Endothelial cell of umbilical vein (primary cell): ENCODE measurements around the gene C2CD4B. TPM values are rescaled to one million over a fixed set of nuclear protein-coding genes. Genes with fewer than 3 reads are reported as not detected.

Experiments
- BruUV-seq: library from RNA; stranded (reverse); fragments of 400-500 nt; replicated peaks from 2 replicates; lab custom pipeline; 2021; lab: Mats Ljungman, UMichigan
- CTCF ChIA-PET: fragments of 300-600, 350-600 bp; sonication (Branson Sonifier 250); formaldehyde crosslinking; loops from one replicate; lab custom pipeline; 2021; ENCODE audit warnings: antibody characterized with exemption, inconsistent platforms; lab: Charles Lee
- POLR2A ChIA-PET: fragments of 300-600, 350-600 bp; sonication (Branson Sonifier 250); formaldehyde crosslinking; loops from one replicate; lab custom pipeline; 2021; ENCODE audit warnings: antibody characterized with exemption, inconsistent platforms; lab: Charles Lee
- DNase-seq: peaks from one replicate; pipeline ENCODE4 v3.0.0-alpha.2; 2011; ENCODE audit warnings: low read depth, low spot score
- FAIRE-seq: peaks from 2 replicates; lab custom pipeline; 2011; peaks lifted over from hg19 to GRCh38; lab: Jason Lieb, UNC
- H2AFZ ChIP-seq: 2 replicates; pipeline ENCODE4 v1.6.0; 2012; ENCODE audit warnings: low read depth, low read length, control low read depth, inconsistent platforms
- H3K27ac ChIP-seq: 2 replicates; pipeline ENCODE4 v1.5.1; 2011; ENCODE audit warnings: low read depth, mild to moderate bottlenecking, control low read depth, low read length, moderate library complexity; ENCODE audit not compliant: insufficient read depth
- H3K27me3 ChIP-seq, 2 experiments: 2 replicates each; pipeline versions ENCODE4 v1.6.0 to v1.6.1; 2011; ENCODE audit warnings: low read length in 2 of 2, mixed read lengths in 1 of 2; ENCODE audit not compliant: control insufficient read depth in 2 of 2, insufficient read depth in 2 of 2
- H3K36me3 ChIP-seq, 2 experiments: 2 replicates in 1 of 2; 3 replicates in 1 of 2; pipeline ENCODE4 v1.5.1; 2011; ENCODE audit warnings: low read length in 2 of 2, mild to moderate bottlenecking in 1 of 2, moderate library complexity in 1 of 2; ENCODE audit not compliant: control insufficient read depth in 2 of 2, insufficient read depth in 2 of 2; ENCODE audit errors: extremely low read depth in 1 of 2
- H3K4me1 ChIP-seq: 3 replicates; pipeline ENCODE4 v1.5.1; 2011; ENCODE audit warnings: mild to moderate bottlenecking, low read length; ENCODE audit not compliant: control insufficient read depth, insufficient read depth; ENCODE audit errors: extremely low read depth
- H3K4me2 ChIP-seq: 2 replicates; pipeline ENCODE4 v1.6.1; 2011; ENCODE audit warnings: low read length, control low read depth, mixed read lengths; ENCODE audit not compliant: insufficient read depth
- H3K4me3 ChIP-seq, 3 experiments: fragments of 200-600 bp in 1 of 3; sonication (generic), shearing (Covaris generic) in 1 of 3; replicated peaks in 1 of 3; 2 replicates each; pipeline ENCODE4 v1.5.1; 2011 to 2016; ENCODE audit warnings: control low read depth in 3 of 3, low read length in 3 of 3, mild to moderate bottlenecking in 2 of 3, inconsistent platforms in 1 of 3, low read depth in 1 of 3, moderate library complexity in 1 of 3; ENCODE audit not compliant: insufficient read depth in 1 of 3
- H3K79me2 ChIP-seq: 2 replicates; pipeline ENCODE4 v1.6.0; 2012; ENCODE audit warnings: low read length, inconsistent platforms; ENCODE audit not compliant: control insufficient read depth, insufficient read depth
- H3K9ac ChIP-seq: replicated peaks from 2 replicates; pipeline ENCODE3; 2011; ENCODE audit warnings: low read length, control low read depth; ENCODE audit not compliant: insufficient read depth; ENCODE audit errors: extremely low read depth
- H3K9me1 ChIP-seq: replicated peaks from 3 replicates; pipeline ENCODE4 v1.6.0; 2011; ENCODE audit warnings: mild to moderate bottlenecking, low read length; ENCODE audit not compliant: control insufficient read depth, insufficient read depth; ENCODE audit errors: extremely low read depth
- H3K9me3 ChIP-seq: replicated peaks from 2 replicates; pipeline ENCODE4 v1.5.1; 2012; ENCODE audit warnings: low read length, inconsistent platforms; ENCODE audit not compliant: control insufficient read depth, insufficient read depth
- H4K20me1 ChIP-seq: replicated peaks from 2 replicates; pipeline ENCODE3; 2011; ENCODE audit warnings: mild to moderate bottlenecking, low read length; ENCODE audit not compliant: control insufficient read depth, insufficient read depth; ENCODE audit errors: extremely low read depth
- CTCF ChIP-seq, 2 donors: IDR thresholded peaks; 1 replicate in 1 of 2; 2 replicates in 1 of 2; pipeline ENCODE4 v1.5.1; 2011; ENCODE audit warnings: low read length in 2 of 2, mild to moderate bottlenecking in 2 of 2, moderate library complexity in 2 of 2, control low read depth in 1 of 2, inconsistent platforms in 1 of 2, low read depth in 1 of 2; ENCODE audit not compliant: insufficient read depth in 1 of 2; ENCODE audit errors: extremely low read depth in 1 of 2
- EZH2 ChIP-seq: IDR thresholded peaks from 2 replicates; pipeline ENCODE4 v1.6.1; 2012; ENCODE audit warnings: borderline replicate concordance, low read depth, mild to moderate bottlenecking, moderate library complexity, low read length, inconsistent platforms; ENCODE audit not compliant: severe bottlenecking
- FOS ChIP-seq: IDR thresholded peaks from 2 replicates; pipeline ENCODE4 v1.6.1; 2011; ENCODE audit warnings: mild to moderate bottlenecking, low read length, moderate library complexity, borderline replicate concordance; ENCODE audit not compliant: insufficient read depth
- GATA2 ChIP-seq: IDR thresholded peaks from 2 replicates; pipeline ENCODE4 v1.7.0; 2011; ENCODE audit warnings: low read depth, mild to moderate bottlenecking, moderate library complexity, mixed read lengths, low read length; ENCODE audit not compliant: insufficient read length, insufficient read depth
- JUN ChIP-seq: IDR thresholded peaks from 2 replicates; pipeline ENCODE4 v1.6.1; 2011; ENCODE audit warnings: borderline replicate concordance, low read depth; ENCODE audit not compliant: insufficient read length, insufficient read depth
- MAX ChIP-seq: IDR thresholded peaks from 2 replicates; pipeline ENCODE4 v1.6.1; 2011; ENCODE audit not compliant: insufficient read depth, insufficient read length
- MYC ChIP-seq: IDR thresholded peaks from one replicate; pipeline ENCODE4 v1.6.1; 2011; ENCODE audit warnings: mild to moderate bottlenecking, low read depth, low read length
- POLR2A ChIP-seq: IDR thresholded peaks from 2 replicates; pipeline ENCODE4 v1.6.1; 2012; ENCODE audit warnings: low read depth, mild to moderate bottlenecking, control low read depth, low read length
- POLR2AphosphoS5 ChIP-seq: IDR thresholded peaks from 2 replicates; pipeline ENCODE4 v1.6.1; 2012; ENCODE audit warnings: low read depth, mild to moderate bottlenecking, control low read depth, low read length, moderate library complexity; ENCODE audit not compliant: insufficient read depth
- dilution Hi-C: fragments of 300-500 bp; cut with MboI; formaldehyde crosslinking; loops from one replicate; pipeline ENCODE4 v1.15.0; 2019; ENCODE audit warnings: low sequenced_read_pairs; ENCODE audit not compliant: extremely low pct_ligation_motif_present
- intact Hi-C: fragments of 100-400 bp; cut with micrococcal nuclease; formaldehyde crosslinking; loops from one replicate; pipeline ENCODE4 v1.10.0; 2022
- polyA plus RNA-seq, 4 experiments: library from polyadenylated mRNA; depleted of rRNA in 3 of 4; stranded (reverse) in 3 of 4; unstranded in 1 of 4; fragments of >200 nt; gene quantifications; 2 replicates each; pipeline versions ENCODE4 v1.2.1 to v1.2.3, GENCODE V29; 2011 to 2012; ENCODE audit warnings: missing spikeins in 1 of 4
- total RNA-seq: library from RNA; stranded (reverse); gene quantifications from 2 replicates; pipeline ENCODE4 v1.2.3, GENCODE V29; 2021

C2CD4B gene
- total and polyA plus RNA-seq, 2 donors (not counting 3 experiments of a cell fraction or from before 2014, with no cell fraction given) = 28.4 to 31.7 TPM

- Histone ChIP-seq H3K4me2 (no peak overlapping the region), H3K9me1 (no peaks in the 10 kb centered on the region), H3K9me3 (no peaks in the 10 kb centered on the region), H3K36me3 (no peaks in the 10 kb centered on the region), H4K20me1 (no peaks in the 10 kb centered on the region), H2AFZ (no peak overlapping the region), H3K4me1 (peaks cover 60% of the 10 kb centered on the region), H3K27ac (no peak overlapping the region), H3K9ac (no peak overlapping the region), H3K4me3 (no peak overlapping the region), H3K79me2 (no peaks in the 10 kb centered on the region), H3K27me3 (no peaks in the 10 kb centered on the region)
- ChIA-PET POLR2A (interaction anchor here (0.7 kb wide), 1 partner anchor 43 kb away, joined by 5 read pairs; no protein-coding TSS in a partner anchor), CTCF (interaction anchor here (0.7 kb wide), 1 partner anchor 9 kb away, joined by 3 read pairs; no protein-coding TSS in a partner anchor)
- DNase-seq = peak; percentile 32
- intact Hi-C loops = no loop called here
- no peak for FAIRE-seq
- TF ChIP-seq FOS (no peak), GATA2 (no peak), POLR2AphosphoS5 (no peak), MYC (no peak), EZH2 (no peak), MAX (no peak), POLR2A (no peak), CTCF (IDR thresholded peaks at IDR 0.05; ENCODE audit: extremely low read depth in 1 of 2, insufficient read depth in 1 of 2, low read depth in 1 of 2, low read length in 2 of 2) (no peak), JUN (no peak)
- BruUV-seq = no TSS peak
- dilution Hi-C loops = no loop called here
These were observed 43.6 kb downstream of the C2CD4B start for GRCh38 chr15:62121273-62122015.
